Keratinocyte (primary cell): ENCODE results near the gene MANBA. TPM values are rescaled to one million over a fixed set of nuclear protein-coding genes. Genes with fewer than 3 reads are reported as not detected.

Experiments used
- DNase-seq: peaks from one replicate; pipeline ENCODE4 v3.0.0-alpha.2; 2011; ENCODE audit warnings: low read depth, missing footprints, low spot score
- FAIRE-seq: peaks from 2 replicates; lab custom pipeline; 2011; peaks lifted over from hg19 to GRCh38; lab: Jason Lieb, UNC
- H2AFZ ChIP-seq: 2 replicates; pipeline ENCODE4 v1.6.0; 2012; ENCODE audit warnings: low read length, control low read depth, inconsistent platforms; ENCODE audit not compliant: control insufficient read depth
- H3K27ac ChIP-seq: 2 replicates; pipeline ENCODE4 v1.5.1; 2011; ENCODE audit warnings: low read length; ENCODE audit not compliant: control insufficient read depth, insufficient read depth
- H3K27me3 ChIP-seq: 3 replicates; pipeline ENCODE4 v1.6.0; 2011; ENCODE audit warnings: low read length; ENCODE audit not compliant: control insufficient read depth, insufficient read depth; ENCODE audit errors: extremely low read depth
- H3K36me3 ChIP-seq, 2 experiments: 2 replicates in 1 of 2; 3 replicates in 1 of 2; pipeline ENCODE4 v1.5.1; 2011; ENCODE audit warnings: low read length in 2 of 2, mild to moderate bottlenecking in 1 of 2; ENCODE audit not compliant: control insufficient read depth in 2 of 2, insufficient read depth in 2 of 2; ENCODE audit errors: extremely low read depth in 1 of 2
- H3K4me1 ChIP-seq: 3 replicates; pipeline ENCODE4 v1.5.1; 2011; ENCODE audit warnings: low read length; ENCODE audit not compliant: control insufficient read depth, insufficient read depth; ENCODE audit errors: extremely low read depth
- H3K4me2 ChIP-seq: 3 replicates; pipeline ENCODE4 v1.6.0; 2011; ENCODE audit warnings: low read depth, low read length; ENCODE audit not compliant: control insufficient read depth, insufficient read depth; ENCODE audit errors: extremely low read depth
- H3K4me3 ChIP-seq, 3 experiments: fragments of 200-600 bp in 1 of 3; sonication (generic) in 1 of 3; 2 replicates in 2 of 3; 3 replicates in 1 of 3; pipeline ENCODE4 v1.5.1; 2011 to 2016; ENCODE audit warnings: low read length in 3 of 3, mild to moderate bottlenecking in 3 of 3, control low read depth in 2 of 3, inconsistent platforms in 1 of 3, low read depth in 1 of 3, mixed read lengths in 1 of 3, mixed run types in 1 of 3, moderate library complexity in 1 of 3; ENCODE audit not compliant: control insufficient read depth in 2 of 3, insufficient read depth in 2 of 3; ENCODE audit errors: extremely low read depth in 1 of 3
- H3K79me2 ChIP-seq: 2 replicates; pipeline ENCODE4 v1.6.0; 2012; ENCODE audit warnings: low read length; ENCODE audit not compliant: control insufficient read depth, insufficient read depth
- H3K9ac ChIP-seq: 3 replicates; pipeline ENCODE4 v1.6.0; 2011; ENCODE audit warnings: low read length; ENCODE audit not compliant: control insufficient read depth, insufficient read depth; ENCODE audit errors: extremely low read depth
- H3K9me1 ChIP-seq: 3 replicates; pipeline ENCODE4 v1.6.0; 2011; ENCODE audit warnings: low read length; ENCODE audit not compliant: control insufficient read depth, insufficient read depth; ENCODE audit errors: extremely low read depth
- H3K9me3 ChIP-seq: 2 replicates; pipeline ENCODE4 v1.5.1; 2012; ENCODE audit warnings: low read depth, low read length; ENCODE audit not compliant: control insufficient read depth
- H4K20me1 ChIP-seq: 3 replicates; pipeline ENCODE4 v1.6.0; 2011; ENCODE audit warnings: low read length; ENCODE audit not compliant: control insufficient read depth, insufficient read depth; ENCODE audit errors: extremely low read depth
- EZH2 ChIP-seq: IDR thresholded peaks from one replicate; pipeline ENCODE4 v1.6.1; 2012; ENCODE audit warnings: inconsistent platforms, mild to moderate bottlenecking, low read length, moderate library complexity
- dilution Hi-C: fragments of 300-500 bp; cut with MboI; formaldehyde crosslinking; loops from one replicate; pipeline ENCODE4 v1.7.0; 2020; ENCODE audit warnings: low sequenced_read_pairs; ENCODE audit not compliant: extremely low pct_ligation_motif_present
- polyA plus RNA-seq, 5 experiments: library from polyadenylated mRNA; depleted of rRNA in 3 of 5; stranded (reverse) in 3 of 5; stranded (forward) in 1 of 5; unstranded in 1 of 5; fragments of >200 nt; gene quantifications; 1 replicate in 1 of 5; 2 replicates in 3 of 5; 3 replicates in 1 of 5; pipeline versions ENCODE4 v1.2.1 to v1.2.3, GENCODE V29; 2011 to 2012; ENCODE audit warnings: missing spikeins in 2 of 5, low read depth in 1 of 5, low replicate concordance in 1 of 5
- TF ChIP-seq, protein P1 (sequence below), 3 experiments: IDR thresholded peaks in 1 of 3; conservative IDR thresholded peaks in 1 of 3; optimal IDR thresholded peaks in 1 of 3; 2 replicates in 2 of 3; 3 replicates in 1 of 3; pipeline versions ENCODE3 to v1.5.1; 2011; ENCODE audit warnings: low read length in 3 of 3, mild to moderate bottlenecking in 3 of 3, moderate library complexity in 2 of 3, control low read depth in 1 of 3, inconsistent platforms in 1 of 3; ENCODE audit not compliant: insufficient read depth in 2 of 3; ENCODE audit errors: extremely low read depth in 1 of 3

MANBA gene
- polyA plus RNA-seq, 1 donor (not counting 4 experiments of a cell fraction or from before 2014, with no cell fraction given), result 9.3 TPM

- no peaks in the 10 kb centered on the region for H3K27me3 ChIP-seq
- TF ChIP-seq EZH2, result no peak
- TF ChIP-seq, protein P1, sequence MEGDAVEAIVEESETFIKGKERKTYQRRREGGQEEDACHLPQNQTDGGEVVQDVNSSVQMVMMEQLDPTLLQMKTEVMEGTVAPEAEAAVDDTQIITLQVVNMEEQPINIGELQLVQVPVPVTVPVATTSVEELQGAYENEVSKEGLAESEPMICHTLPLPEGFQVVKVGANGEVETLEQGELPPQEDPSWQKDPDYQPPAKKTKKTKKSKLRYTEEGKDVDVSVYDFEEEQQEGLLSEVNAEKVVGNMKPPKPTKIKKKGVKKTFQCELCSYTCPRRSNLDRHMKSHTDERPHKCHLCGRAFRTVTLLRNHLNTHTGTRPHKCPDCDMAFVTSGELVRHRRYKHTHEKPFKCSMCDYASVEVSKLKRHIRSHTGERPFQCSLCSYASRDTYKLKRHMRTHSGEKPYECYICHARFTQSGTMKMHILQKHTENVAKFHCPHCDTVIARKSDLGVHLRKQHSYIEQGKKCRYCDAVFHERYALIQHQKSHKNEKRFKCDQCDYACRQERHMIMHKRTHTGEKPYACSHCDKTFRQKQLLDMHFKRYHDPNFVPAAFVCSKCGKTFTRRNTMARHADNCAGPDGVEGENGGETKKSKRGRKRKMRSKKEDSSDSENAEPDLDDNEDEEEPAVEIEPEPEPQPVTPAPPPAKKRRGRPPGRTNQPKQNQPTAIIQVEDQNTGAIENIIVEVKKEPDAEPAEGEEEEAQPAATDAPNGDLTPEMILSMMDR (optimal IDR thresholded peaks at IDR 0.05 in 1 of 3, IDR thresholded peaks at IDR 0.05 in 1 of 3, conservative IDR thresholded peaks at IDR 0.05 in 1 of 3; ENCODE audit: extremely low read depth in 1 of 3, insufficient read depth in 2 of 3, low read length in 3 of 3), result no peak
- no peak overlapping the region for H3K4me3 ChIP-seq
- H3K9me1 ChIP-seq, result peaks cover 3% of the 10 kb centered on the region
- peaks cover 22% of the 10 kb centered on the region for H3K4me1 ChIP-seq
- H4K20me1 ChIP-seq, result no peaks in the 10 kb centered on the region
- H3K9me3 ChIP-seq, result no peaks in the 10 kb centered on the region
- H3K79me2 ChIP-seq, result no peaks in the 10 kb centered on the region
- H3K36me3 ChIP-seq, result peaks cover 0 to 9% of the 10 kb centered on the region in 2 experiments
- no peak overlapping the region for H3K4me2 ChIP-seq
- no peak overlapping the region for H3K27ac ChIP-seq
- H3K9ac ChIP-seq, result no peak overlapping the region
- no peak overlapping the region for H2AFZ ChIP-seq
- DNase-seq (no peak), FAIRE-seq (no peak)
- dilution Hi-C loops, result no loop called here
Measured at GRCh38 chr4:102631616-102632015, 129.2 kb downstream of the MANBA start.

GRCh38 chr4:102629673-102630072 is 131.1 kb downstream of the MANBA start:
- H3K36me3 ChIP-seq, result peaks cover 0 to 6% of the 10 kb centered on the region in 2 experiments
- H3K9ac ChIP-seq, result no peak overlapping the region
- peaks cover 24% of the 10 kb centered on the region for H3K4me1 ChIP-seq
- no peaks in the 10 kb centered on the region for H4K20me1 ChIP-seq
- H3K4me3 ChIP-seq, result no peak overlapping the region
- H3K4me2 ChIP-seq, result no peak overlapping the region
- no peak for FAIRE-seq
- no peaks in the 10 kb centered on the region for H3K9me3 ChIP-seq
- TF ChIP-seq EZH2, result no peak
- TF ChIP-seq, protein P1 (optimal IDR thresholded peaks at IDR 0.05 in 1 of 3, IDR thresholded peaks at IDR 0.05 in 1 of 3, conservative IDR thresholded peaks at IDR 0.05 in 1 of 3; ENCODE audit: extremely low read depth in 1 of 3, insufficient read depth in 2 of 3, low read length in 3 of 3), result no peak
- DNase-seq, result no peak
- H2AFZ ChIP-seq, result no peak overlapping the region
- no peak overlapping the region for H3K27ac ChIP-seq
- no peaks in the 10 kb centered on the region for H3K79me2 ChIP-seq
- peaks cover 3% of the 10 kb centered on the region for H3K9me1 ChIP-seq
- dilution Hi-C loops, result no loop called here
- no peaks in the 10 kb centered on the region for H3K27me3 ChIP-seq
